Measurements from ENCODE around the gene NLRX1. TPM values are rescaled to one million over a fixed set of nuclear protein-coding genes. Genes with fewer than 3 reads are reported as not detected.

NLRX1 gene
- polyA plus RNA-seq, 1 of the 3 experiments (the other 2 are of a cell fraction): 13.7 TPM

DNA sequence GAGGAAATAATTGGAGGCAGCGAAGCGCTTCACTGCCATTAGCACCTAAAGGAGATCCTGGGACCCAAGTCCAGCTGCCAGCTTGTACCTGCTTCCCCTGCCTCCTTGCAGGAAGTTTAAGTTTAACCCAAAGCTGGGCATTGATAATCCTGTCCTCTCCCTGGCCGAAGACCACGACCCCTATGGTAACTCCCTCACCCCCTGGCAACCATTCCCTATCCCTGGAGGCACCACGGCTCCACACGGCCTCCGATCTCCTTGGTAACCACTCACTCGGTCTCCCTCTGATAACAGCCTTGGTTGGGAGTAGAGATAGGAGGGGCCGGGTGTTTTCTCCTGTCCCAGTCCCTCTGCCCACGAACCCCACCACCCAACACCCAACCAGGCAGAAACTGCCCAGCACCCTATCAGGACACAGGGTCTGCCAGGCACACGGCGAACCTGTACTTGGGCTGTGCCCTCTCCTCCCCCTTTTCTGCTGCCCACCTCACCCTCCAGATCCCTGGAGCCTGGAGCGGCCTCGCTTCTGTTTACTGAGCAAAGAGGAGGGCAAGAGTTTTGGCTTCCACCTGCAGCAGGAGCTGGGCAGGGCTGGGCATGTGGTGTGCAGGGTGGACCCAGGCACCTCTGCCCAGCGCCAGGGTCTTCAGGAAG is 17.6 kb downstream of the NLRX1 start:
- Histone ChIP-seq H3K27ac (ENCODE audit: low read depth in 2 of 2, low read length in 1 of 2) (no peak overlapping the region), H3K4me3 (ENCODE audit: low read depth in 2 of 2, low read length in 1 of 2) (no peak overlapping the region), H3K27me3 (ENCODE audit: insufficient read depth) (no peaks in the 10 kb centered on the region), H3K9me3 (no peaks in the 10 kb centered on the region), H3K4me2 (no peak overlapping the region), H3K36me3 (replicated peaks in 1 of 2; ENCODE audit: control insufficient read depth in 1 of 2, insufficient read depth in 2 of 2, low read length in 1 of 2) (peaks cover 0 to 10% of the 10 kb centered on the region in 2 experiments), H3K9me2 (no peaks in the 10 kb centered on the region), H3K4me1 (ENCODE audit: control insufficient read depth in 1 of 2, insufficient read depth in 2 of 2, low read depth in 1 of 2, low read length in 1 of 2) (peaks cover 0 to 9% of the 10 kb centered on the region in 2 experiments; a peak in 1 of 4 replicates), H4K20me1 (ENCODE audit: insufficient read depth) (no peaks in the 10 kb centered on the region), H3K9ac (no peak overlapping the region), H3K79me2 (ENCODE audit: insufficient read depth) (no peaks in the 10 kb centered on the region), H3F3A (replicated peaks; ENCODE audit: insufficient read depth) (no peaks in the 10 kb centered on the region), H2AFZ (ENCODE audit: low read depth) (no peak overlapping the region)
- TF ChIP-seq NFIC (IDR thresholded peaks at IDR 0.05; ENCODE audit: borderline replicate concordance): no peak
- no peak for TF ChIP-seq RCOR1 (IDR thresholded peaks at IDR 0.05; ENCODE audit: low read length)
- no peak for TF ChIP-seq SIN3A (IDR thresholded peaks at IDR 0.05; ENCODE audit: borderline replicate concordance, low read depth, low read length)
- no peak for TF ChIP-seq GABPA (IDR thresholded peaks at IDR 0.05; ENCODE audit: low read depth)
- TF ChIP-seq TEAD4 (IDR thresholded peaks at IDR 0.05; ENCODE audit: borderline replicate concordance, insufficient read depth): no peak
- TF ChIP-seq RFX5 (IDR thresholded peaks at IDR 0.05; ENCODE audit: low read length): no peak
- no peak for TF ChIP-seq YY1 (IDR thresholded peaks at IDR 0.05; ENCODE audit: low read depth)
- TF ChIP-seq EZH2phosphoT487 (IDR thresholded peaks at IDR 0.05; ENCODE audit: borderline replicate concordance, low read depth): no peak
- TF ChIP-seq TCF12 (IDR thresholded peaks at IDR 0.05): no peak
- TF ChIP-seq MXI1 (IDR thresholded peaks at IDR 0.05; ENCODE audit: low read depth, low read length): no peak
- DNase-seq: peak; percentile 72
- ChIA-PET CTCF (interaction anchor here (0.7 to 3.9 kb wide), 7 partner anchors 9 to 247 kb away, joined by 3 to 12 read pairs (median 3); partner anchors contain the start of gene NLRX1), POLR2A (interaction anchor here (0.6 kb wide), 1 partner anchor 96 kb away, joined by 4 read pairs; no protein-coding TSS in a partner anchor)
- WGBS (ENCODE audit: low lambda C conversion rate): 62% methylated on average over 14 of the region's 15 CpGs

DNA sequence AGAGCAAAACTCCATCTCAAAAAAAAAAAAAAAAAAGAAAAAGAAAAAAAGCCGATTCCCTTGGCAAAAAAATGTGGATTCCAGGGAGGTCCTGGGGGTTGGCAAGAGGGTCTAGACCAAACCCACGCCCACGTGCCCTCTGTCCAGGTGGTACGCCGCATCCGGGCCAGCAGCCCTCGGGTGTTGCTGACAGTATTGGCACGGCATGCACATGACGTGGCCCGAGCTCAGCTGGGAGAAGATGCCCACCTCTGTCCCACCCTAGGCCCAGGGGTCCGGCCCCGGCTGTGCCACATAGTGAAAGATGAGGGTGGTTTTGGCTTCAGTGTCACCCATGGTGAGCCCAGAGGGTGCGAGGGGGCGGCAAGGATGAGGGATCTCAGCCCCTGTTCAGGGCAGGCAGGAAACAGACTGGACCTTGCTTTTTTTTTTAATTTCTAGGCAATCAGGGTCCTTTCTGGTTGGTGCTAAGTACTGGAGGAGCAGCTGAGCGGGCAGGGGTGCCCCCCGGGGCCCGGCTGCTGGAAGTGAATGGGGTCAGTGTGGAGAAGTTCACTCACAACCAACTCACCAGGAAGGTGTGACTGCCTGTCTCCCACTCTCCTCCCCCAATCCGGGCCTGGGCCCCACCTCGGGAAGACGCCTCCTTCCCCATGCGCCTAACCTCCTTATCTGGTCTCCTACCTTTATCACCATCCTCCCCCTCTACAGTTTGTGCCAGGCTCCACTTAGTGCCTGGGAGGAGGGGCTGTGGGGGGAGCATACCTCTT is 18.8 kb downstream of the NLRX1 start:
- ChIA-PET POLR2A (no interaction called here), CTCF (interaction anchor here (1.0 to 2.7 kb wide), 5 partner anchors 9 to 20 kb away, joined by 3 to 12 read pairs (median 4); no protein-coding TSS in a partner anchor)
- no peaks in the 10 kb centered on the region for H3F3A ChIP-seq (replicated peaks; ENCODE audit: insufficient read depth)
- H3K4me2 ChIP-seq: no peak overlapping the region
- TF ChIP-seq TEAD4 (IDR thresholded peaks at IDR 0.05; ENCODE audit: borderline replicate concordance, insufficient read depth) (no peak), TCF12 (IDR thresholded peaks at IDR 0.05) (no peak), YY1 (IDR thresholded peaks at IDR 0.05; ENCODE audit: low read depth) (no peak), FOXM1 (IDR thresholded peaks at IDR 0.05; ENCODE audit: low read depth) (no peak), RFX5 (IDR thresholded peaks at IDR 0.05; ENCODE audit: low read length) (no peak), NRF1 (IDR thresholded peaks at IDR 0.05; ENCODE audit: low read depth, low read length) (no peak), SIN3A (IDR thresholded peaks at IDR 0.05; ENCODE audit: borderline replicate concordance, low read depth, low read length) (no peak), TAF1 (IDR thresholded peaks at IDR 0.05; ENCODE audit: borderline replicate concordance, low read depth, low read length) (no peak)
- TF ChIP-seq, protein P1, sequence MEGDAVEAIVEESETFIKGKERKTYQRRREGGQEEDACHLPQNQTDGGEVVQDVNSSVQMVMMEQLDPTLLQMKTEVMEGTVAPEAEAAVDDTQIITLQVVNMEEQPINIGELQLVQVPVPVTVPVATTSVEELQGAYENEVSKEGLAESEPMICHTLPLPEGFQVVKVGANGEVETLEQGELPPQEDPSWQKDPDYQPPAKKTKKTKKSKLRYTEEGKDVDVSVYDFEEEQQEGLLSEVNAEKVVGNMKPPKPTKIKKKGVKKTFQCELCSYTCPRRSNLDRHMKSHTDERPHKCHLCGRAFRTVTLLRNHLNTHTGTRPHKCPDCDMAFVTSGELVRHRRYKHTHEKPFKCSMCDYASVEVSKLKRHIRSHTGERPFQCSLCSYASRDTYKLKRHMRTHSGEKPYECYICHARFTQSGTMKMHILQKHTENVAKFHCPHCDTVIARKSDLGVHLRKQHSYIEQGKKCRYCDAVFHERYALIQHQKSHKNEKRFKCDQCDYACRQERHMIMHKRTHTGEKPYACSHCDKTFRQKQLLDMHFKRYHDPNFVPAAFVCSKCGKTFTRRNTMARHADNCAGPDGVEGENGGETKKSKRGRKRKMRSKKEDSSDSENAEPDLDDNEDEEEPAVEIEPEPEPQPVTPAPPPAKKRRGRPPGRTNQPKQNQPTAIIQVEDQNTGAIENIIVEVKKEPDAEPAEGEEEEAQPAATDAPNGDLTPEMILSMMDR (IDR thresholded peaks at IDR 0.05): no peak
- TF ChIP-seq, protein P2, sequence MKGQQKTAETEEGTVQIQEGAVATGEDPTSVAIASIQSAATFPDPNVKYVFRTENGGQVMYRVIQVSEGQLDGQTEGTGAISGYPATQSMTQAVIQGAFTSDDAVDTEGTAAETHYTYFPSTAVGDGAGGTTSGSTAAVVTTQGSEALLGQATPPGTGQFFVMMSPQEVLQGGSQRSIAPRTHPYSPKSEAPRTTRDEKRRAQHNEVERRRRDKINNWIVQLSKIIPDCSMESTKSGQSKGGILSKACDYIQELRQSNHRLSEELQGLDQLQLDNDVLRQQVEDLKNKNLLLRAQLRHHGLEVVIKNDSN (IDR thresholded peaks at IDR 0.05; ENCODE audit: borderline replicate concordance, low read depth): no peak
- TF ChIP-seq, protein P3, sequence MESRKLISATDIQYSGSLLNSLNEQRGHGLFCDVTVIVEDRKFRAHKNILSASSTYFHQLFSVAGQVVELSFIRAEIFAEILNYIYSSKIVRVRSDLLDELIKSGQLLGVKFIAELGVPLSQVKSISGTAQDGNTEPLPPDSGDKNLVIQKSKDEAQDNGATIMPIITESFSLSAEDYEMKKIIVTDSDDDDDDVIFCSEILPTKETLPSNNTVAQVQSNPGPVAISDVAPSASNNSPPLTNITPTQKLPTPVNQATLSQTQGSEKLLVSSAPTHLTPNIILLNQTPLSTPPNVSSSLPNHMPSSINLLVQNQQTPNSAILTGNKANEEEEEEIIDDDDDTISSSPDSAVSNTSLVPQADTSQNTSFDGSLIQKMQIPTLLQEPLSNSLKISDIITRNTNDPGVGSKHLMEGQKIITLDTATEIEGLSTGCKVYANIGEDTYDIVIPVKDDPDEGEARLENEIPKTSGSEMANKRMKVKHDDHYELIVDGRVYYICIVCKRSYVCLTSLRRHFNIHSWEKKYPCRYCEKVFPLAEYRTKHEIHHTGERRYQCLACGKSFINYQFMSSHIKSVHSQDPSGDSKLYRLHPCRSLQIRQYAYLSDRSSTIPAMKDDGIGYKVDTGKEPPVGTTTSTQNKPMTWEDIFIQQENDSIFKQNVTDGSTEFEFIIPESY (IDR thresholded peaks at IDR 0.05; ENCODE audit: borderline replicate concordance, low read depth): no peak
- TF ChIP-seq, protein P4, sequence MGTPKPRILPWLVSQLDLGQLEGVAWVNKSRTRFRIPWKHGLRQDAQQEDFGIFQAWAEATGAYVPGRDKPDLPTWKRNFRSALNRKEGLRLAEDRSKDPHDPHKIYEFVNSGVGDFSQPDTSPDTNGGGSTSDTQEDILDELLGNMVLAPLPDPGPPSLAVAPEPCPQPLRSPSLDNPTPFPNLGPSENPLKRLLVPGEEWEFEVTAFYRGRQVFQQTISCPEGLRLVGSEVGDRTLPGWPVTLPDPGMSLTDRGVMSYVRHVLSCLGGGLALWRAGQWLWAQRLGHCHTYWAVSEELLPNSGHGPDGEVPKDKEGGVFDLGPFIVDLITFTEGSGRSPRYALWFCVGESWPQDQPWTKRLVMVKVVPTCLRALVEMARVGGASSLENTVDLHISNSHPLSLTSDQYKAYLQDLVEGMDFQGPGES (IDR thresholded peaks at IDR 0.05; ENCODE audit: low read depth, low read length): no peak
- TF ChIP-seq, protein P5, sequence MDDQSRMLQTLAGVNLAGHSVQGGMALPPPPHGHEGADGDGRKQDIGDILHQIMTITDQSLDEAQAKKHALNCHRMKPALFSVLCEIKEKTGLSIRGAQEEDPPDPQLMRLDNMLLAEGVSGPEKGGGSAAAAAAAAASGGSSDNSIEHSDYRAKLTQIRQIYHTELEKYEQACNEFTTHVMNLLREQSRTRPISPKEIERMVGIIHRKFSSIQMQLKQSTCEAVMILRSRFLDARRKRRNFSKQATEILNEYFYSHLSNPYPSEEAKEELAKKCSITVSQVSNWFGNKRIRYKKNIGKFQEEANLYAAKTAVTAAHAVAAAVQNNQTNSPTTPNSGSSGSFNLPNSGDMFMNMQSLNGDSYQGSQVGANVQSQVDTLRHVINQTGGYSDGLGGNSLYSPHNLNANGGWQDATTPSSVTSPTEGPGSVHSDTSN (IDR thresholded peaks at IDR 0.05): no peak
- H3K79me2 ChIP-seq (ENCODE audit: insufficient read depth): no peaks in the 10 kb centered on the region
- WGBS (ENCODE audit: low lambda C conversion rate): 73% methylated on average over 14 of the region's 21 CpGs
- H2AFZ ChIP-seq (ENCODE audit: low read depth): no peak overlapping the region
- H3K4me1 ChIP-seq (ENCODE audit: control insufficient read depth in 1 of 2, insufficient read depth in 2 of 2, low read depth in 1 of 2, low read length in 1 of 2): peaks cover 0 to 9% of the 10 kb centered on the region in 2 experiments; a peak in 1 of 4 replicates
- H3K36me3 ChIP-seq (replicated peaks in 1 of 2; ENCODE audit: control insufficient read depth in 1 of 2, insufficient read depth in 2 of 2, low read length in 1 of 2): peaks cover 0 to 7% of the 10 kb centered on the region in 2 experiments
- H3K9ac ChIP-seq: no peak overlapping the region
- H3K4me3 ChIP-seq (ENCODE audit: low read depth in 2 of 2, low read length in 1 of 2): no peak overlapping the region
- no peaks in the 10 kb centered on the region for H4K20me1 ChIP-seq (ENCODE audit: insufficient read depth)
- H3K9me3 ChIP-seq: no peaks in the 10 kb centered on the region
- no peak overlapping the region for H3K27ac ChIP-seq (ENCODE audit: low read depth in 2 of 2, low read length in 1 of 2)
- H3K9me2 ChIP-seq: no peaks in the 10 kb centered on the region
- no peaks in the 10 kb centered on the region for H3K27me3 ChIP-seq (ENCODE audit: insufficient read depth)
- peak; percentile 20 for DNase-seq
